ENCODE measurements around the gene STARD10. TPM values are rescaled to one million over a fixed set of nuclear protein-coding genes. Genes with fewer than 3 reads are reported as not detected.

The STARD10 gene
- total and polyA plus RNA-seq, 2 donors (not counting 3 experiments of a cell fraction or from before 2014, with no cell fraction given) = 16.1 to 22.5 TPM

- Histone ChIP-seq H4K20me1 (replicated peaks; ENCODE audit: control insufficient read depth, extremely low read depth, insufficient read depth, low read length) (no peaks in the 10 kb centered on the region), H3K4me3 (replicated peaks in 1 of 3; ENCODE audit: insufficient read depth in 1 of 3, low read depth in 1 of 3, low read length in 3 of 3) (no peak overlapping the region), H3K27me3 (ENCODE audit: control insufficient read depth in 2 of 2, insufficient read depth in 2 of 2, low read length in 2 of 2) (no peaks in the 10 kb centered on the region), H2AFZ (ENCODE audit: low read depth, low read length) (no peak overlapping the region), H3K9ac (replicated peaks; ENCODE audit: extremely low read depth, insufficient read depth, low read length) (no peak overlapping the region), H3K4me1 (ENCODE audit: control insufficient read depth, extremely low read depth, insufficient read depth, low read length) (peaks cover 3% of the 10 kb centered on the region), H3K36me3 (ENCODE audit: control insufficient read depth in 2 of 2, extremely low read depth in 1 of 2, insufficient read depth in 2 of 2, low read length in 2 of 2) (no peaks in the 10 kb centered on the region), H3K9me1 (replicated peaks; ENCODE audit: control insufficient read depth, extremely low read depth, insufficient read depth, low read length) (no peaks in the 10 kb centered on the region), H3K4me2 (ENCODE audit: insufficient read depth, low read length) (no peak overlapping the region), H3K79me2 (ENCODE audit: control insufficient read depth, insufficient read depth, low read length) (no peaks in the 10 kb centered on the region), H3K27ac (ENCODE audit: insufficient read depth, low read depth, low read length) (no peak overlapping the region), H3K9me3 (replicated peaks; ENCODE audit: control insufficient read depth, insufficient read depth, low read length) (no peaks in the 10 kb centered on the region)
- DNase-seq (ENCODE audit: low read depth, low spot score) (no peak), FAIRE-seq (no peak)
- TF ChIP-seq JUN (IDR thresholded peaks at IDR 0.05; ENCODE audit: borderline replicate concordance, insufficient read depth, insufficient read length, low read depth) (no peak), CTCF (IDR thresholded peaks at IDR 0.05; ENCODE audit: extremely low read depth in 1 of 2, insufficient read depth in 1 of 2, low read depth in 1 of 2, low read length in 2 of 2) (no peak), EZH2 (IDR thresholded peaks at IDR 0.05; ENCODE audit: borderline replicate concordance, low read depth, low read length, severe bottlenecking) (no peak), POLR2A (IDR thresholded peaks at IDR 0.05; ENCODE audit: low read depth, low read length) (no peak), MYC (IDR thresholded peaks at IDR 0.05; ENCODE audit: low read depth, low read length) (no peak), FOS (IDR thresholded peaks at IDR 0.05; ENCODE audit: borderline replicate concordance, insufficient read depth, low read length) (no peak), POLR2AphosphoS5 (IDR thresholded peaks at IDR 0.05; ENCODE audit: insufficient read depth, low read depth, low read length) (no peak), GATA2 (IDR thresholded peaks at IDR 0.05; ENCODE audit: insufficient read depth, insufficient read length, low read depth, low read length) (no peak)
- TF ChIP-seq, protein P1, sequence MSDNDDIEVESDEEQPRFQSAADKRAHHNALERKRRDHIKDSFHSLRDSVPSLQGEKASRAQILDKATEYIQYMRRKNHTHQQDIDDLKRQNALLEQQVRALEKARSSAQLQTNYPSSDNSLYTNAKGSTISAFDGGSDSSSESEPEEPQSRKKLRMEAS (IDR thresholded peaks at IDR 0.05; ENCODE audit: insufficient read depth, insufficient read length) = no peak
- POLR2A ChIA-PET = no interaction called here
- CTCF ChIA-PET = interaction anchor here (0.5 to 3.7 kb wide), 6 partner anchors 10 to 52 kb away, joined by 3 to 15 read pairs (median 4); partner anchors contain the start of gene STARD10
- no TSS peak for BruUV-seq (replicated peaks)
- intact Hi-C loops (cut with micrococcal nuclease) (no loop called here), dilution Hi-C loops (cut with MboI; ENCODE audit: extremely low pct_ligation_motif_present, low sequenced_read_pairs) (no loop called here)
Measured at GRCh38 chr11:72776844-72777754, 16.7 kb downstream of the STARD10 start.
